ENCODE data around the gene FEM1B.

FEM1B gene

DNA sequence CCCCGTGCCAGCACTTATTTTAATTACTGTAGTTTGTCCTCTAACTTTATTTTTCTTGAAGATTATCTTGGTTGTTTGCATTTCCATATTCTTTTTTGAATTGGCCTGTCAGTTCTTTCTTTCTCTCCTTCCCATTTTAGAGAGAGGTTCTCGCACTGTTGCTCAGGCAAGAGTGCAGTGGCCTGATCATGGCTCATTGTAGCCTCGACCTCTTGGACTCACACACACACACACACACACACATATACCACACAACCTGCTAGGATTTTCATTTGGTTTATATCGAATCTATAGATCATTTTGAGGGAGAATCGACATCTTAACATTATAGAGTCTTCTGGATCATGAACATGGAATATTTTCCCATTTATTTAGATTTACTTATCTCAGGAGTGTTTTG is 8.7 kb downstream of the FEM1B start:
- DNase-seq, result no peak

DNA sequence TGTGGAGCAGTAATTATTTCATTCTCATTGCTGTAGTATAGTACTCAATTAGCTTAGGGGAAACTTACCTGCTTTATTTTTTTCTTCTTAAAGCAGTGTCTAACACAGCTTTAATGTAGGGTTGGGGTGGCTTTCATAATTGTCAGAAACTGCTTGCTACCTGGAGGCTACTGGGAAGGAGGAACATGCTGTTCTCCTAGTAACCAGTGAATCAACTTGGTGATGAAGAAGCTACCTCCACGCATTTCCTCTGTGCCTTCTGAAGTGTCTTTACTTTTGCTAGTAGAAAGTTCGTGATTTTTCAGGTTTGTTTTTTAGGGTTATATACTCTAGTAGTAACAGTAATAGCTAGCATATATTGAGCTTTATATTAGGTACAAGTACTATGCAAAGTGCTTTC is 11.5 kb downstream of the FEM1B start:
- no peak for DNase-seq

DNA sequence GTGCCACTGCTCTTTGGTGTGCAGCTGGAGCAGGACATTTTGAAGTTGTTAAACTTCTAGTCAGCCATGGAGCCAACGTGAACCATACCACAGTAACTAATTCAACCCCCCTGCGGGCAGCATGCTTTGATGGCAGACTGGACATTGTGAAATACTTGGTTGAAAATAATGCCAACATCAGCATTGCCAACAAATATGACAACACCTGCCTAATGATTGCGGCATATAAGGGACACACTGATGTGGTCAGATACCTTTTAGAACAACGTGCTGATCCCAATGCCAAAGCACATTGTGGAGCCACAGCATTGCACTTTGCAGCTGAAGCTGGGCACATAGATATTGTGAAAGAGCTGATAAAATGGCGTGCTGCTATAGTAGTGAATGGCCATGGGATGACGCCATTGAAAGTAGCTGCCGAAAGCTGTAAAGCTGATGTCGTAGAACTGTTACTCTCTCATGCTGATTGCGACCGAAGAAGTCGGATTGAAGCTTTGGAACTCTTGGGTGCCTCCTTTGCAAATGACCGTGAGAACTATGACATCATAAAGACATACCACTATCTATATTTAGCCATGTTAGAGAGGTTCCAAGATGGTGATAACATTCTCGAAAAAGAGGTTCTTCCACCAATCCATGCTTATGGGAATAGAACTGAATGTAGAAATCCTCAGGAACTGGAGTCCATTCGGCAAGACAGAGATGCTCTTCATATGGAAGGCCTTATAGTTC is 12.2 kb downstream of the FEM1B start:
- DNase-seq, result no peak

DNA sequence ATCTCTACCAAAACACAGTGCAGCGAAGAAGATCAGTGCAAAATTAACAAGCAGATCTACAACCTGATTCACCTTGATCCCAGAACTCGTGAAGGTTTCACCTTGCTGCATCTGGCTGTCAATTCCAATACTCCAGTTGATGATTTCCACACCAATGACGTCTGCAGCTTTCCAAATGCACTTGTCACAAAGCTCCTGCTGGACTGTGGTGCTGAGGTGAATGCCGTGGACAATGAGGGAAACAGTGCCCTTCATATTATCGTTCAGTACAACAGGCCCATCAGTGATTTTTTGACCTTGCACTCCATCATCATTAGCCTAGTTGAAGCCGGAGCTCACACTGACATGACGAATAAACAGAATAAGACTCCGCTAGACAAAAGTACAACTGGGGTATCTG is 13.2 kb downstream of the FEM1B start:
- no peak for DNase-seq

DNA sequence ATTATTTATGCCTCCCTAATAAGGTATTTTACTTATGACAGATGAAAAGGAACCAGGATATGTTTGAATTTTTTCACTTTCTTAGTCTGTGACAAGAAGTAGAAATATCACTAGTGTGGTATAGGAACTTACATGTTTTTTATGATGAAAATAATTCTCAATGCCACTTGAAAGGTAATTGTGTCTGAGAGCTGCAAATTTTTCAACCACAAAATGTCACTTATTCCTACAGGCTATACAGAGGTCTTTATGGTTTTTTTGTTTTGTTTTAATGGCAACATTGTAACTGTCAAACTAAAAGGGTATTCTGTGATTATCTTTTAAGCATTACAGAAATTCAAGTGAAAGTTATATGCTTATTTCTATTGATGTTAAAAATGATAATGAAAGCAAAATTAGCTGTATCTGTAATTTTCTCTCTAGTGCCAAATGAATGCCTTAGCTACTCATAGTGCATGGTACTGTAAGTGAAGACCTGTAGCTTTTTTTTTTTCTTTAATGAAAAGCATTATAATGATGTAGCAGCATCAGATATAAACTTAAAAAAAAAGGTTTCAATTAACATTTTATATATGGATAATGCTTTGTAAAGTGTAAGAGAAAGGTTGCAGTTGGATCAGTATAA is 14.7 kb downstream of the FEM1B start:
- no peak for DNase-seq

DNA sequence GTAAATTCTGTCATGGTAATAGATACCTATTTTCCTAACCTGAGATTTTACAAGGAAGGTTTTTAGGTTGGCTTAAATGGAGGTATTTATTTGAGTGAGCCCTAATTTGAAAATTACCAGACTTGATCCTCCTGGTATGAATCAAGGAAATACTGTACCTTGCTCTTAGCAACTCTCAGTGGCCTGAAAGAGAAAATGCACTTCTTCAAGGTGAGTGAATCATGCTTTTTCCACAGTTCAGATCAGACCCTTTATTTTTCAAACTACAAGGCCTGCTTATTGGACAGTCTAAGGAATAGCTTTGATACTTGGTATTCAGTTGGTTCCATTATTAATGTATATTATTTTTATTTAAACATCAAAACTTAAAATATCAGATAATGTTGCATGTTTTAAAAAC is 15.4 kb downstream of the FEM1B start:
- DNase-seq, result no peak

DNA sequence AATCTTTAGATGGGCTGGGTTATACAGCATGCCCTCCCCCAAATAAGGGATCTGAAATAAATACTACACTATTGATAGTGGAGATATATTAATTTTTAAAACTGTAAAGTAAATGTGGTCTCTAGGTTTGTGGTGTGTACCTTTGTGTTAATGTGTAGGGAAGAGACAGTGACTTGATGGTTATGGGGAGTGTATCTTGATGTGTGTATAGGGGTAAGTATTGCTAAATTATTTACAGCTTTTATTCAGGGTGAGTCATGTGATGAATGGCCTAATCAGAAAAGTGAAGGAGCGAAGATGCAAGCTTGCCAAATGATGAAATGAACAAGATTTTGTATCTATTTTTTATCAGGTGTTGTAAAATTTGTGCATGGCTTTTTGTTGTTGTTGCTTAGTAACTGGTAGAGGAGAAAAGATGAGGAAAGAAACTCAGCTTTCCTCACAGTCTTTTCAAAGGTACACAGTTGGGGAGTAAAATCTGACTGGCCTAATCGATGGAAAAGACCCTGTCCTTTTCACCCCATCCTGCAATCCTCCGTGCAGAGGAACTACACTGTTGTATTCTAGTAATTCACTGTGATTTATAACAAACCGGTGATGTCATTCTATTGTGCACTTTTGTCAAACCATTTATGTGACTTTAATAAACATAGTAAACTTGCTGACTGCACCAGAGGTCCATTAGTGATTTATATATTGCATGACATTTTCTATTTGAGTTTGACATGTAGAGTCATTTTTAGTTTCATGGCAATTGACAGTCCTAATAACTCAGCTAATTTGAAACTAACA is 17.7 kb downstream of the FEM1B start:
- DNase-seq, result no peak

DNA sequence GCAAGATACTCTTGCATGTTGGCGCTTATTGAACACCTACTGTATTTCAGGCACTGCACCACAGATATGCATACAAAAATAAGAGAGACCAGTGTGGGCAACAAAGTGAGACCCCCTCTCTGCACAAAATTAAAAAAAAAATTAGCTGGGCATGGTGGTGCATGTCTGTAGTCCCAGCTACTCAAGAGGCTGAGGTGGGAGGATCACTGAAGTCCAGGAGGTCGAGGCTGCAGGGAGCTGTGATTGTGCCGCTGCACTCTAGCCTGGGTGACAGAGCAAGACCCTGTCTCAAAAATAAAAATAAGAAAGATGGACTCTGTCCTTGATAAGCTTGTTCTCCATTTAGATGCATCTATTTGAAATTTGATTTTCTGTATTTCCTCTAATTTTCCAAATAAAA is 20.8 kb downstream of the FEM1B start:
- DNase-seq, result no peak

DNA sequence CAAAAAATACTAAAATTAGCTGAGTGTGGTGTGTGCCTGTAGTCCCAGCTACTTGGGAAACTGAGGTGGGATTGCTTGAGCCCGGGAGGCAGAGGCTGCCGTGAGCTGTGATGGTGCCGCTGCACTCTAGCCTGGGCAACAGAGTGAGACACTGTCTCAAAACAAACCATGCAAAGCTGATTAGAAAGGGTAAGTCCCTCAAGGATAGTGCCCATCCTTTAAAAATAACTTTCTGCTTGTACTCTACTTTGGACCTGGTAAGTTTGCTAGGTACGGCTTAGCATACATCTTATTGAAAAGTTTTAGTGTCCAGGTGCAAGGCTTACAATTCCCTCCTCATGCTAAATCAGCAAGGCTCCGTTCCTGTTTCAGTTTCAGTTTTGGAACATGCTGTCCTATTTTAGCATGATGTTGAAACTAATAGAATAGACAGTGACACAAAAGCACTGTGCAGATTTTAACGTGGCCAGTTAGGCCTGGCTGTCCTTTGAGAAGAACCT is 21.4 kb downstream of the FEM1B start:
- peak; percentile 51 for DNase-seq

DNA sequence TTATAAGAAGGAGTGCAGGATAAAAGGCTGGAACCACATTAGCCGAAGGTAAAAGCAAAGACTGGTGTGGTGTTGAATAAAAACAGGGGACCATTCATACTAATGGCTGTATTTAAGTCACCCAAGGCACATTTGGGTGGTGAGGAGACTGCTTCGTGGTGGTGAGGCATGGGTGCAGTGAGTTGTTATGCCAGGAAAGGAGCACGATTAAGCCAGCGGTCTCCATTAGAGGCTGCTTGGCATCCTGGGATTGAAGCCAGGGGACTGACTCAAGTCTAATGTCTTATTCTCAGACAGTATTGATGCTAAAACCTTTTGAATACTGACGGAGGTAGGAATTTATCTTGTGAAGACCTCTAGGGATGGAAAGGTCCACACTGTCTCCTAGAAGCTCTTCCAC is 21.9 kb downstream of the FEM1B start:
- no peak for DNase-seq

DNA sequence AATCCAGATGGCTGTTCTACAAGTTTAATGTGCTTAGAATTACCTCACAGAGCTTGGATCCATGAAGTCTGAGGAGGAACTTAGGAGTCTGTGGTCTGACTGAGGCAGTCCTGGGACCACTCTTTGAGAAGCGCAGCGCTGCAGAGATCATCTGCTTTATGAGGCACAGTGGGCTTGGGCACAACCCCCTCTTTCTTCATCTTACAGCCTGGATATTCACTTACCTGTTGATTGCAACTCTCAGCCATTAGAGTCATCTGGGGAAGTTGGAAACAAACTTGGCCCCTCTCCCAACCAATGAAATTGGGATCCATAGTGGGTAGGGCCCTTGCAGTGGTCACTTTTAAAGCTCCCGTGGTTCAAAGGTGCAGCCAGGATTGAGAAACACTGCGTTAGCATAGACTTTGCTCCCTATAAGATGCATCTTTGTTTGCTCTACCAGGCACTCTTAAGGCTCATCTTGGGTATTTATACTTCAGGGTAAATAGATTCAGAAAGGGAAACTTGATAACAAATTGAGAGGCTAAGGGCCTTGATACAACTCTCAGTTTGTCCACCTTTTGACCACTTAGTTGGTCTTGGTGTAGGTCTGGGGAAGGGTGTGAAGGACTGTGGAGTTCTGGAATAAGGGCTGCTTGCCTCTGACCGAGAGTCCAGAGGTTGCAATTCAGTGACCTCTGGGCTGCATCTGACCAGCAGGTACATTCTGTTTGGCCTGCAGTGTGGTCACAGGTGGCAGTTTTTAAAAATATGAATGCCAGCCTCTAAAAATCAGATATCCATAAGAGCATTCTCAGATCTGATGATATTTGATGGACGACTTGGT is 22.8 kb downstream of the FEM1B start:
- DNase-seq, result no peak

DNA sequence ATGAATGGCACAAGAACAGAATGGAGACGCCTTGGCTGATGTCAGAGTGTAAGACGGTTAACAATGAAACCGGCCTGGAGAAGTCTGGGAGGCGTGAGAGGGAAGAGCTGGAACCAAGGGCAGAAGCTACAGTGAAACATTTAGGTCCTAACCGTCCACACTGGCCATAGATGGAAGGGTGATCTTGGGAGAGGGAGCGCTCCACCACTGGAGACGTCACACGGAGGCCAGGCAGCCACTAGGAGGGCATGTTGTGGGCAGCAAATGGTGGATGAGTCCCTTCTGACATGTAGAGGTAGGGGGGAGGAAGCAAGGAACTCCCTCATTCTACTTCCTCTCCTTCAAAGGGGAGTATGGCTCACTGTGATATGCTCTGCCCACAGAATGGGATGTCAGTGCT is 23.8 kb downstream of the FEM1B start:
- no peak for DNase-seq

DNA sequence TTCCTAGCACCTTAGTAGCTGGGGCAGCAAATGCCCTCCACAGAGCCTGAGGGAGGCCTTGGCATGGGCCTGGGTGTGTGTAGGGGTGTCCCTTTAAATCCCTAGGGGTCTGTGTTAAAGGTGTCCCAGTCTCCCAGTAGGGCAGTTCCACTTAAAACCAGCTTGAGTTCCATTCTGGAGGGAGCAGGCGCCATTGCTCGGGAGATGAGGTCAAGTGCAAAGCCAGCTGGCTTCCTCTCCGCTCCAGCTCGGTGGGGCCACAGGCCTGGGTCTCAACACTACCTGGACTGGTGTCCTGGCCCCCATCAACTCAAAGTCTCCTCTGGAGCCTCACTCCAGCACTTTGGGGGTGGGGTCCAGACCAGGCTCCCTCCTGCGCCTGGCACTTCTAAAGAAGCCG is 25.2 kb downstream of the FEM1B start:
- DNase-seq, result no peak

DNA sequence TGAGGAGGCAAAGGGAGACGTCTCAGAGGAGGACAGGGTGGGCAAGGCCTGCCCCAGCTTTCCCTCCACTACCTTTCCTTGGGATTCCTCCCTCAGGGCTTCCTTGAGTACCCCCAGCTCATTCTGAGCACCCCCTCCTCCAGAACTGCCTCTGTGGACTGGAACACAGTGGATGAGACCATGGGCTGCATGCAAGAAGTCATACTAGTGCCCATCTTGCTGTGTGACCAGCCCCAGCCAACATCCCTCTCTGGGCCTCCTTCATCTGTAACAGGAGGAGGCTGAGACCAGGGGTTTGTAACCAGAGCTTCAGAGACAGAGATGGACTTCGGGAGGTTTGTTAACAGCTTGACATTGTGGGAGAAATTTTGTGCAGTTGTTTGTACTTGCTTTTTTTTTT is 25.6 kb downstream of the FEM1B start:
- DNase-seq, result no peak

DNA sequence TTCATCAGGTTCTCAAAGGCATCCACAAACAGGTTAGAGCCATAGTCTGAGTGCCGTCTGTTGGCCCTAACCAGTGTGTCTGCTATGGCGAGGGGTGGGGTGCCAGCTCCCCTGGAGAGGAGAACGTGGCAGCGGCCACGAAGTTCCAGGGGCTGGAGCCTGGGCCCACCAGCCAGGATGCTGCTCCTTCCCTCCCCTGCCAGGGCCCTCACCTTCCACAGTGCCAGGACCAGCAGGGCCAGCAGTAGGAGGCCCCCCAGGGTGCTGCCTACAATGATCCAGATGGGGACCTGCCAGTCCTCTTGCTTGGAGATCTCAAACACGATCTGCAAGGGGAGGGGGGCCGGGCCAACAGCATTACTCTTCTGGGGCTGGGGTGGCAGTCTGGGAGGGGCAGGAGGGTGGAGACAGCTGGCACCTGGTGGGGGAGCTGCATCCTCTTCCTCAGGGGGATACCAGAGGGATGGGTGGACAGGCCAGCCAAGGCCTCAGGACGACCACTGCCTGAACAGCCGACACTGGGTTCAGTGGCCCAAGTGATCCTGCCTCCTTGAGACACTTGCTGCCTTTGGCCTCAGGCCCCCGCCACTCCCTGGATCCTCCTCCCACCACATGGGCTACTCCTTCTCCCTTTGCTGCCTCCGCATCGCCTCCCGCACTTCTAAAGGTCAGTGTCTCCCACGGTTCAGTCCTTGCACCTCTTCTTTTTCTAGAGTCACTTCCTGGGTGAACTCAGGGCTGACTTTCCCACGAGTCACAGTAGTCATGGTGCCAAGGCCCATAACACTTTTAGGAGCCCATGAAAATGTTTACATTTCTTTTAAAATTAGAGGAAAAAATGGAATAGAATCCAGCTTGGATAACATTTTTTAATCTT is 26.3 kb downstream of the FEM1B start:
- no peak for DNase-seq

DNA sequence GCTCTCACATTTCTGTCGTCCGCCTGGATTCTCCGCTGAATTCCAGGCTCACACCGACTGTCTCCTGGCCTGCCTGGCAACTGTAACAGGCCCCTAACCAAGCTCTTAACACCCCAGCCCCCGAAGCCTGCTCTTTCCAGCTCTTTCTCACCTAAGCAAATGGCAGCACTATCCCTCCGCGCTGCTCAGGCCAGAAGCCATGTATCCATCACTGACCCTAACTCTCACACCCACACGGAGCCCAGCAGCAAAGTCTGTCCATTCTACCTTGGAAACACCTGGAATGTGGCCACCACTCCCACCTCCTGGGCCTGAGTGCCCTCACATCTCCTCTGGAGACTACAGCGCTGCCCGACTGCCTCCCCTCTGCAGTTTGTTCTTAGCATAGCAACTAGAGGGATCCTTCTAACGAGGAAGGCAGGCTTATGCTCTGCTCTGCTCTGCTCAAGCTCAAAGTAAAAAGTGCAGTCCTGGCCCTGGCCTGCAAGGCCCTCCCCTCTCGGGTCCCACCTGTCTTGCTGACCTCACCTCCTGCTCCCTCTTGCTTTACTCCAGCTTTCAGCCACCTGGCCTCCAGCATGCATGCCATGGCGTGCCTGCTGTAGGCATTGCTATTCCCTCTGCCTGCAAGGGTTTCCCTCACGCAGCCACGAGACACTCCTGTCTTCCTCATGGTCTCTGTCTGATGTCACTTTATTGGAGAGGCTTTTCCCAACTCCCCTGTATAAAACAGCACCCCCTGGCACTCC is 27.2 kb downstream of the FEM1B start:
- DNase-seq, result no peak

DNA sequence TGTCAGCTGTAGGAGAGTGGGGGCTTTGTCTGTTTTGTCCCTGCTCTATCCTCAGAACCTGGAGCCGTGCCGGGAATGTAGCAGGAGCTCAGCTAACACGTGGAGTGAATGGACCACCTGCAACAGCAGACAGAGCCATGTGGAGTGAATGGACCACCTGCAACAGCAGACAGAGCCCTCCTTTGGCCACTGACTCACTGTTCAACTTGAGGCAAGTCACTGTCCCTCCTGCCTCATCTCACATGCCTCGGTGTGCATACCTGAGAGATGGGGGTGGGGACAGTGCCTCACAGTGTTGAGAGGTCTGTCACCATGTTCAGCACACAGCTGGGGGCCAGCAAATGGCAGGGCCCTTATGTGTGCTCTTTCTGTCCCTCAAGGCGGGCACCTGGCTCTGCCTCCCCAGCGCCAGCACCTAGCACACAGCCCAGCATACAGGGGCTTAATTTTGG is 27.9 kb downstream of the FEM1B start:
- DNase-seq, result no peak

DNA sequence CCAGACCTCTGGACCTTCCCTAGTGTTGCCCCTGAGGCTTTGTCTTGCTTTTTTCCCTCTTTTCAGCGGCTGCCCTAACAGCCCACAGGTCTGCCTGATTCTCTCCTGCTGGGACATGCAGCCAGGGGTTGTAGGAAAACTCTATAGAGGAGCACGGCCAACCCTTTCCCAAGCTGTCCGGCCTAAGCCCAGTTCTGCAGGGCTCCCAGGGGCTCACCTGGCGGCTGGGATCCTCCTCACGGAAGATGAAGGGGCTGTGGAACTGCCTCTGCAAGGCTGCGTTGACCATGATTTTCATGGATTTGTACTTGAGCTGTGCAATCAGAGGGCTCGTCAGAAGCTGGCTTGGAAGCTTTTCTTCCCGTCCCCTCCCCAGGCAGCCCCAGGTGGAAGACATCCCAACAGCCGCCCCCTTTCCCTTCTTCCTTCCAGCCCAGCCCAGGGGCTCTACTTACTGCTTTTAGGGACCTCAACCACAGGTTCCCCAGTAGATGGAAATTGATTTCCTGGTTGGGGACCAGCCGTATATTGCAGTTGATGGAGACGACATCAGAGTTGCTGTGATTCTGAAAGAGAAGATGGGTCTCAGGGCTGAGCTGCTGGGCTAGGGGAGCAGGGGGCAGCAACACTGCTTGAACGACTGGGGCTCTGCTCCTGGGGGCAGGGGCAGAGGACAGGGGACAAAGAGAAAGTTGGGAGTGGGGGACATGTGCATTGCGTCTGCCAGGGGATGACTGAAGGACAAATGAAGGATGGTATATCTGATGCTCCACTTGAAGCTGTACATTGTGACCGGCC is 29.8 kb downstream of the FEM1B start:
- DNase-seq, result no peak

DNA sequence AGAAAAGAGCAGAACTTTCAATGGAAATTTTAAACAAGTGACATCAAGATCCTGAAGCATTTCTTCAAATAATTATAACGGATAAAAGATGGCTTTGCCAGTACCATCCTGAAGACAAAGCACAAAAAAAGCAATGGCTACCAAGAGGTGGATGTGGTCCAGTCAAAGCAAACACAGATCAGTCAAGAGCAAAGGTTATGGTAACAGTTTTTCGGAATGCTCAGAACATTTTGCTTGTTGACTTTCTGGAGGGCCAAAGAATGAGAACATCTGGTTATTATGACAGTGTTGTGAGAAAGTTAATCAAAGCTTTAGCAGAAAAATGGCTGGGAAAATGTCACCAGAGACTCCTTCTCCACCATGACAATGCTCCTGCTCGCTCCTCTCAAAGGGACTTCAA is 31.5 kb downstream of the FEM1B start:
- no peak for DNase-seq

DNA sequence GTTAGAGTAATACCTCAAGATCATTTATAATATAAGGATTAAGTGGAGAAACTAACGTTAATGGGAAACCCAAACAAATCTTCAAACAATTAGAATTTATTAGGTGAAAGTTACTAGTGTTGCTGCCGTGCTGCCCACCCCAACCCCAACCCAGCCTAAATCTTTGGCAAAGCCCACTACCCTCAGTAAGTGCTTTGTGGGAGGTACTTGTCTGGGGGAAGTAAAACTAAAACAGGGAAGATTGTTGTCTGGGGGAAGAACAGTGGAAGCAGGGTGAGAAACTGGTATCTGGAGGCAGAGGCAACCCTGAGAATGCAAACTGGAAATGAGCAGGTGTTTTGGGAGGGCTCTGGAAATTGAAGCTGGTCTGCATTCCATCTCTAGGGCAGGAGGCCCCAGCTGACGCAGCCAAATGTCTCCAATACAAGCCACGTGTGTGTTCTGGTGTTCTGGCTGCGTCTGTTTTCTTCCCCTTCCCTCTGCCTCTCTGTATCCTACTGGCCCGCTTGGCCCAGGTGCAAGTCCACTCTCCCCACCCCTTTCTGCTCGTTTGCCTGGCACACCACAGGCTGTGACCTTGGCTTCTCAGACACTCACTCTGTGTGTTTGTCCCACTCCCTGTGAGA is 32.7 kb downstream of the FEM1B start:
- DNase-seq, result no peak
